Measurements from ENCODE around the gene CDC42BPB.

CDC42BPB gene

GRCh38 chr14:102909462-102909861 lies 147.9 kb downstream of the CDC42BPB start:
- no peak for FAIRE-seq
- DNase-seq (ENCODE audit: extremely low spot score, insufficient read length, low read depth) = no peak

DNA sequence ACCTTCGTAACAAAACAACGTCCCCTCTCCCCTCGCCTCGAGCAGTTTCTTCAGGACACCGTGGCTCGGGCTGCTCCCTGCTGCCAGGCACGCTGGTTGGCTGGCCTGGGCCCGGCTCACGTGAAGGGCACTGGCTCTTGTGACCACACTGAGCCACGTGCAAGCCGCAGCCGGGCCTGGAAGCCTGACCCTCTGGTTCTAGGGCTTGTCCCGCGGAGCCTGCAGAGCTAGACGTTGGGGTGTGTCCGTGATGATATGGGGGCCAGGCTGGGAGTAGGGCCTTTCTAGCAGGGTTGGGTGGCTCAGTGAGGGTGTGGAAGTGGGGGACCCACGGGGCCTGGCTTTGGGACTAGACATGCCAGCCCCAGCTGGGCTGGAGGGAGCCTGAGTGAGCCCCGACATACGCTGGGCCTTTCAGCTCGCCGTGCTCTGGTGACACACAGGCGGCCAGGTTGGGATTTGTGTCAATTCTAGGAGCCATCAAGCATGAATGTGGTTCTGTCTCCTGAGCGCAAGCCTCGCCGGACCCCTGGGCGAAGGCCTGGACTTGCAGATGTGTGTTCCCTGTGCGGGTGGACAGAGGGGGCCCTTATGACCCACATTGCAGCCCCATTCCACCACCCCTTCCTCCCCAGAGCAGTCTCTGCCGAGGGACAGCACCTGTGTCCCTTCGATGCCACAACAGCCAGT lies 148.4 kb downstream of the CDC42BPB start:
- FAIRE-seq (no peak), DNase-seq (ENCODE audit: extremely low spot score, insufficient read length, low read depth) (no peak)

DNA sequence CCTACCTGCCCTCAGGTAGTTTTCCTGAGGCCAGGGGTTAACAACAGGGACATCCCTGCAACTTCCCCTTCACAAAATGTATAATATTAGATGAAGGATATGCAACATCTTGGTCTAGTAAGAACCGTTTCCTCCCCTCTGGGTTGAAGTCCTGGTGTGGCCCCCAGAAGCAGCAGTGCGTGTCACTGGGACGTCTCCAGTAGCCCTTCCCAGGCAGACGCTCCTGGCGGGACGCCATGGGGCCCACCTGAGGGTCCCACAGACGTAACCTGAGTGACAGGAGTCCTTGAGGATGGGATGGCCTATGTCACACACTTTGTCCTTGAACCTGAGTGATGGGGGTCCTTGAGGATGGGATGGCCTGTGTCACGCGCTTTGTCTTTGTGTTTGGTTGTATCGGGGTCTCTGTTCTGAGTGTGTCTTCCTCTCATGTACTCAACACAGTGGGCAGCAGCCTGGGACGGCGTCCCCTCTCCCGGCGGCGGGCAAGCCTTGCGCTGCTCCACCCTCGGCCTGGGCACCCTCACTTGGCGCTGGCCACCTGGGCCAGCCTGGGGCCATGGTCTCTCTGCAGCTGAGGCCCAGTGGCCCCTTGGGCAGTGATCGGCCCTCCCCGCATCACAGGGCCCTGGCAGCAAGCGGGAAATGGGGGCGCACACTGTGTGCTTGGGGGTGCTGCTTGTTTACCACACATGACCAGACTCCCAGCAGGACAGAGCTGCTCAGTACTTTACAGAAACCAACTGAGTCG lies 149.2 kb downstream of the CDC42BPB start:
- no peak for FAIRE-seq
- DNase-seq (ENCODE audit: extremely low spot score, insufficient read length, low read depth) = no peak

DNA sequence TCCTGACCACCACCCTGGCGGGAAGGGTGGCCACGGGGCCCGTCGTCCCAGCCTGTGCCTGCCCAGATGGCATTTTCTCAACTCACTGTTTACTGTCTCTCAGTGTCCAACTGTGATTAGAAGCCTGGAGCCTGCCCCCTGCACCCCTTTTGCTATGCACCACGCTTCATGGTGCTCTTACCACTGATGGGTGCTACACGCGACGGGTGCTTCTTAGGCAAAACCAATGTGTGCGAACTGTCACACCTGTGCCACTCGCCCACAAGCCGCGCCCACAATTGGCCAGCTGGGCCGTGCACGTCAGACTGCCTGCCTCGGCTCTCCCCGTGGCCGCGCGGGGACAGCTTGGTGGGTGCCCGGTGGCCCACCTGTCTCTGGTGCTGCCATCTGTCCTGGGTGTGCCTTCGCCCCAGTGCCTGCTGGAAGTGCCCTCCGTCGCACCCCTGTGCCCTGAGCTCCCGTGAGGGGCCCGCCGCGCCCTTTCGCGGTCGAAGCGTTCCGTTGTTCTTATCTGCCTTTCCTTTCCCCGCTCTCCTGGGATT lies 150.0 kb downstream of the CDC42BPB start:
- no peak for DNase-seq (ENCODE audit: extremely low spot score, insufficient read length, low read depth)

DNA sequence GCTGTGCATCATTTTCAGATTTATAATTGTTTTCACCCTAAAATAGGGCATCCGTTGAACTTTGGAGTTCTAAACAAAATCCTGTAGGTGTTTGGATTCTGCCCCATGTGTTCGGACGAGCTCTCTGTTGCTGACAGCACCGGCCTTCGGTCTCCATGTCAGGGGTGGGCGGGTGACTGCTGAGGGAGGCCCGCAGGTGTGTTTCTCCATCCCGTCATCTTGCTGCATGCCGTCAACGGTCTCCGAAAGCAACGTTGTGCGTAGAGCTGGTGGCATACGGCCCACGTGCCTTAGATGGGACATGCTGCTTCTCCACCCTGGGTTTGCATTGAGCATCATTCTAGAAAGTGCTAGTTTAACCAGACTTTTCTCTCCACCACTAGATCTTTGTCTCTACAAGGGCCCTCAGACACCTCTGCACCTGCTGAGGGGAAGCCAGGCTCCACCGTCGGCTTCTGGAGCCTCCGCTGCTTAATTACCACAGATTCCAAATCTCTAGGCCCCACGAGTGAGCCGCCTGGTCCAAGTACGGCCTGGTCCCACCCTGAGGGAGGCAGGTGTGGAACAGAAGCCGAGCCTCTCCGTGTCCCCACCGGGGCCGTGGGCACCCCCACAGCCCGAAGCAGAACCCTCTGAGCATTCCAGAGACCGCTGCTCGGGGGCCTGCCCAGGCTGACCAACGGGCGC lies 150.6 kb downstream of the CDC42BPB start:
- no peak for FAIRE-seq
- no peak for DNase-seq (ENCODE audit: extremely low spot score, insufficient read length, low read depth)

More for the DNA sequence above, 150.0 kb downstream of the CDC42BPB start:
- no peak for FAIRE-seq

- DNase-seq (ENCODE audit: extremely low spot score, insufficient read length, low read depth) (no peak), FAIRE-seq (no peak)
These were observed 151.9 kb downstream of the CDC42BPB start for GRCh38 chr14:102905116-102906108.

GRCh38 chr14:102903889-102904512 lies 153.3 kb downstream of the CDC42BPB start:
- no peak for DNase-seq (ENCODE audit: extremely low spot score, insufficient read length, low read depth)
- FAIRE-seq = no peak

GRCh38 chr14:102903248-102903888 lies 154.0 kb downstream of the CDC42BPB start:
- DNase-seq (ENCODE audit: extremely low spot score, insufficient read length, low read depth) (no peak), FAIRE-seq (no peak)

GRCh38 chr14:102902523-102903247 lies 154.7 kb downstream of the CDC42BPB start:
- no peak for FAIRE-seq
- DNase-seq (ENCODE audit: extremely low spot score, insufficient read length, low read depth) = no peak

GRCh38 chr14:102902086-102902485 lies 155.3 kb downstream of the CDC42BPB start:
- no peak for FAIRE-seq
- no peak for DNase-seq (ENCODE audit: extremely low spot score, insufficient read length, low read depth)

DNA sequence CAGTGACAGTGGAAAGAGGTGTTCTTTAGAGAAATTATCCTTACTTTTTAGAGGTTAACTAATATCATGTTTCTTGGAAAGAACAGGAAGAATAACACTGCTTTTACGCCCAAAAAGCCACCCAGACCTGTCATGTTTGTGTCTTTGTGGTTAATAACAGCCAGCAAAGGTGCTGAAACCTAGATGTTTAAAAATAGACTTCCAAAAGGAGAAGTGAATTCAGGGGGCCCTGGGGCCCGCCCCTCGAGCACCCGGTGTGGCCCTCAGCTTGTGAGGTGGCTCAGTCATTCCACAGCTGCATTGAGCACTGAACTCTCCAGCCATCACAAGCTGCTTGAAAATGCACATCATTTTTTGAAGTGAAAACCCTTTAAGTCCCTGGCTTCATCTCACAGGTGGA lies 155.7 kb downstream of the CDC42BPB start:
- DNase-seq (ENCODE audit: extremely low spot score, insufficient read length, low read depth) = peak; percentile 84
- peak; percentile 96 for FAIRE-seq

GRCh38 chr14:102900631-102901571 lies 156.4 kb downstream of the CDC42BPB start:
- FAIRE-seq = no peak
- DNase-seq (ENCODE audit: extremely low spot score, insufficient read length, low read depth) = peak; percentile 64

- no peak for DNase-seq (ENCODE audit: extremely low spot score, insufficient read length, low read depth)
These were observed 157.8 kb downstream of the CDC42BPB start for GRCh38 chr14:102899516-102899900.

DNA sequence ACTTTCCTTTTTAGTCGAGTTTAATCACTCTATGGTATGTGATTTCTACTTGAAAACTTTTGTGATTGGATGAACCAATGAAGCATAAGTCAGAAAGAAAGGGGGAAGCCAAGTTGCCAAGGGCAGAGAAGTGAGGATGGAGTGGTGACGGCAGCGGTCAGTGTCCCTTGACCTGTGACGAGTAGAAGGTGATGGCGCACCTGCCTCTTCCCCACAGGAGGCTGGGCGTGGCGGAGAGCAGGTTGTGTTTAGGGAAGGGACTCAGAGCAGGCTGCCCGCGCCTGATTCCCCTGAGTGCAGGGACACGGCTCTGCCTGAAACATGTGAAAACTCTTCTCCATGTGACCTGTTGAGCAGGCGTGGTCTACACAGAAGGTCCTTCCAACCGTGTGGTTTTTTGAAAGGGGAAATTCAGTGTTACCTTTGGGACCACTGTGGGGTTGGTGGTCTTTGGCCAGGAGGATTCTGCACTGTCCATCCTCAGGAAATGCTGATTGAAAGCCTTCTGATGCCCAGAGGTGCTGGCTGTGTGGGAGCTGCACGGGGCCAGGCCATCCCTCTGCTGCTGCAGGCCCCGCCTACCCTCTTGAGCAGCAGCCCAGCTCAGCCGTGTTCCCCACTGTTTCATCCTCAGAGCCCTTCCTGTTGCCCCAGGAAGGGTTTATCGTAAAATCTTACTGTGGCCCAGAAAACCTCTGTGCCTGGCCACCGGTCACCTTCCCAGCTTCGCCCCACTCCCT lies 158.4 kb downstream of the CDC42BPB start:
- FAIRE-seq (peak; percentile 86), DNase-seq (ENCODE audit: extremely low spot score, insufficient read length, low read depth) (no peak)

More at GRCh38 chr14:102899516-102899900, 157.8 kb downstream of the CDC42BPB start:
- FAIRE-seq = peak; percentile 9

- no peak for DNase-seq (ENCODE audit: extremely low spot score, insufficient read length, low read depth)
- no peak for FAIRE-seq
These were observed 159.1 kb downstream of the CDC42BPB start for GRCh38 chr14:102898298-102898697.

GRCh38 chr14:102897299-102898027 lies 159.9 kb downstream of the CDC42BPB start:
- FAIRE-seq (no peak), DNase-seq (ENCODE audit: extremely low spot score, insufficient read length, low read depth) (no peak)

Data from GM18507 (cell line).